ENCODE measurements around the gene RGL2. TPM values are rescaled to one million over a fixed set of nuclear protein-coding genes. Genes with fewer than 3 reads are reported as not detected.

RGL2 gene
- total and polyA plus RNA-seq, 2 of the 13 experiments (the other 11 are each of a cell fraction or from before 2014, with no cell fraction given), result 22.9 to 47.4 TPM

GRCh38 chr6:33288921-33289783, 9.6 kb downstream of the RGL2 start, which contains the start of the genes PFDN6 and WDR46 (continued):
- TF ChIP-seq, protein P1, sequence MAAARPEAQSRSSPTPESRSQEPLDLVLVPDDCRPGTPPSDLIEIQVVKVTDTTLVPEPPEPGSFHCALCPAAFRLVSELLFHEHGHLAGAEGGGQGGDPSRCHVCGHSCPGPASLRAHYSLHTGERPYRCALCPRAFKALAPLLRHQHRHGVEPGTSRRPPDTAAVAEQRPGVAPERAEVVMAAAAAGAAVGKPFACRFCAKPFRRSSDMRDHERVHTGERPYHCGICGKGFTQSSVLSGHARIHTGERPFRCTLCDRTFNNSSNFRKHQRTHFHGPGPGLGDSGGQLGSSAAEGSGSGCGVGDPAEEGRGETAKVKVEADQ (CRISPR knock-in tag; IDR thresholded peaks at IDR 0.05; ENCODE audit: borderline replicate concordance), result no peak; the same call in 1 of the 2 replicates
- TF ChIP-seq ZNF33A (CRISPR knock-in tag; IDR thresholded peaks at IDR 0.05; ENCODE audit: borderline replicate concordance) (no peak), ZNF772 (CRISPR knock-in tag; IDR thresholded peaks at IDR 0.05) (no peak), MAF1 (CRISPR knock-in tag; IDR thresholded peaks at IDR 0.05; ENCODE audit: borderline replicate concordance) (no peak), CEBPB (IDR thresholded peaks at IDR 0.05; ENCODE audit: borderline replicate concordance, low read depth, low read length) (no peak), ETV5 (CRISPR knock-in tag; IDR thresholded peaks at IDR 0.05; ENCODE audit: borderline replicate concordance) (0 out of 2 replicates have a peak, but pooled peaks have one; percentile 51), TBP (CRISPR knock-in tag; IDR thresholded peaks at IDR 0.05) (no peak), SUZ12 (IDR thresholded peaks at IDR 0.05; ENCODE audit: low read depth, low read length) (peak; percentile 83), BHLHE40 (IDR thresholded peaks at IDR 0.05; ENCODE audit: low read length) (peak; percentile 71; the same call in 1 of the 2 replicates), ZBTB38 (CRISPR knock-in tag; IDR thresholded peaks at IDR 0.05) (no peak), ZNF326 (CRISPR knock-in tag; IDR thresholded peaks at IDR 0.05; ENCODE audit: borderline replicate concordance) (no peak), ZNF501 (CRISPR knock-in tag; IDR thresholded peaks at IDR 0.05) (peak; percentile 94), ZNF639 (CRISPR knock-in tag; conservative IDR thresholded peaks at IDR 0.05) (no peak), ZBTB20 (CRISPR knock-in tag; IDR thresholded peaks at IDR 0.05; ENCODE audit: borderline replicate concordance, low read depth) (no peak), REST (IDR thresholded peaks at IDR 0.05; ENCODE audit: borderline replicate concordance in 1 of 2, low read depth in 1 of 2, low read length in 2 of 2) (no peak), ELF1 (CRISPR knock-in tag; IDR thresholded peaks at IDR 0.05) (peak; percentile 98)
- TF ChIP-seq, protein P2, sequence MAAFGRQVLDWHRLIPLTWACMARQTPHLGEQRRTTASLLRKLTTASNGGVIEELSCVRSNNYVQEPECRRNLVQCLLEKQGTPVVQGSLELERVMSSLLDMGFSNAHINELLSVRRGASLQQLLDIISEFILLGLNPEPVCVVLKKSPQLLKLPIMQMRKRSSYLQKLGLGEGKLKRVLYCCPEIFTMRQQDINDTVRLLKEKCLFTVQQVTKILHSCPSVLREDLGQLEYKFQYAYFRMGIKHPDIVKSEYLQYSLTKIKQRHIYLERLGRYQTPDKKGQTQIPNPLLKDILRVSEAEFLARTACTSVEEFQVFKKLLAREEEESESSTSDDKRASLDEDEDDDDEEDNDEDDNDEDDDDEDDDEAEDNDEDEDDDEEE (CRISPR knock-in tag; IDR thresholded peaks at IDR 0.05), result no peak
- TF ChIP-seq, protein P3, sequence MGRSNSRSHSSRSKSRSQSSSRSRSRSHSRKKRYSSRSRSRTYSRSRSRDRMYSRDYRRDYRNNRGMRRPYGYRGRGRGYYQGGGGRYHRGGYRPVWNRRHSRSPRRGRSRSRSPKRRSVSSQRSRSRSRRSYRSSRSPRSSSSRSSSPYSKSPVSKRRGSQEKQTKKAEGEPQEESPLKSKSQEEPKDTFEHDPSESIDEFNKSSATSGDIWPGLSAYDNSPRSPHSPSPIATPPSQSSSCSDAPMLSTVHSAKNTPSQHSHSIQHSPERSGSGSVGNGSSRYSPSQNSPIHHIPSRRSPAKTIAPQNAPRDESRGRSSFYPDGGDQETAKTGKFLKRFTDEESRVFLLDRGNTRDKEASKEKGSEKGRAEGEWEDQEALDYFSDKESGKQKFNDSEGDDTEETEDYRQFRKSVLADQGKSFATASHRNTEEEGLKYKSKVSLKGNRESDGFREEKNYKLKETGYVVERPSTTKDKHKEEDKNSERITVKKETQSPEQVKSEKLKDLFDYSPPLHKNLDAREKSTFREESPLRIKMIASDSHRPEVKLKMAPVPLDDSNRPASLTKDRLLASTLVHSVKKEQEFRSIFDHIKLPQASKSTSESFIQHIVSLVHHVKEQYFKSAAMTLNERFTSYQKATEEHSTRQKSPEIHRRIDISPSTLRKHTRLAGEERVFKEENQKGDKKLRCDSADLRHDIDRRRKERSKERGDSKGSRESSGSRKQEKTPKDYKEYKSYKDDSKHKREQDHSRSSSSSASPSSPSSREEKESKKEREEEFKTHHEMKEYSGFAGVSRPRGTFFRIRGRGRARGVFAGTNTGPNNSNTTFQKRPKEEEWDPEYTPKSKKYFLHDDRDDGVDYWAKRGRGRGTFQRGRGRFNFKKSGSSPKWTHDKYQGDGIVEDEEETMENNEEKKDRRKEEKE (IDR thresholded peaks at IDR 0.05), result no peak

All from HepG2 (cell line).